SK-N-SH treated with all-trans-retinoic acid at 6 μM for 48 hours (cell line): Measurements from ENCODE around the gene CRKL.

ENCODE experiments used
- ARNTL ChIP-seq: fragments of 450-650 bp; formaldehyde crosslinking; IDR thresholded peaks from 2 replicates; pipeline ENCODE4 v1.5.0; 2020; ENCODE audit warnings: low read depth, mild to moderate bottlenecking, moderate library complexity, borderline replicate concordance
- ISL1 ChIP-seq: fragments of 250-450 bp; sonication (Bioruptor Pico); IDR thresholded peaks from 2 replicates; pipeline ENCODE4 v2.1.2; 2022; ENCODE audit warnings: mild to moderate bottlenecking, moderate library complexity
- PPARA ChIP-seq: fragments of 250-450 bp; sonication (Bioruptor Pico); IDR thresholded peaks from 2 replicates; pipeline ENCODE4 v1.5.0; 2020; ENCODE audit warnings: mild to moderate bottlenecking, borderline replicate concordance
- RARB ChIP-seq: fragments of 250-450 bp; sonication (Bioruptor Pico); IDR thresholded peaks from 2 replicates; pipeline ENCODE4 v1.8.0; 2021; ENCODE audit warnings: mild to moderate bottlenecking, moderate library complexity
- TCF4 ChIP-seq: fragments of 250-450 bp; sonication (Bioruptor Pico); IDR thresholded peaks from 2 replicates; pipeline ENCODE4 v1.8.0; 2021; ENCODE audit warnings: mild to moderate bottlenecking, moderate library complexity, borderline replicate concordance
- TOX ChIP-seq: fragments of 250-450 bp; sonication (Bioruptor Pico); IDR thresholded peaks from 2 replicates; pipeline ENCODE4 v1.8.0; 2021; ENCODE audit warnings: mild to moderate bottlenecking, moderate library complexity, borderline replicate concordance
- ZFP3 ChIP-seq: fragments of 250-450 bp; sonication (Bioruptor Pico); IDR thresholded peaks from 2 replicates; pipeline ENCODE4 v1.5.0; 2020; ENCODE audit warnings: mild to moderate bottlenecking, moderate library complexity
- ZFP30 ChIP-seq: fragments of 450-650 bp; formaldehyde crosslinking; IDR thresholded peaks from 2 replicates; pipeline ENCODE4 v1.5.0; 2022; ENCODE audit warnings: mild to moderate bottlenecking, moderate library complexity
- ZNF8 ChIP-seq: fragments of 450-650 bp; formaldehyde crosslinking; IDR thresholded peaks from 2 replicates; pipeline ENCODE4 v1.5.0; 2020; ENCODE audit warnings: mild to moderate bottlenecking, moderate library complexity
- TF ChIP-seq, protein P1 (sequence below): fragments of 250-450 bp; sonication (Bioruptor Pico); IDR thresholded peaks from 2 replicates; pipeline ENCODE4 v1.8.0; 2020; ENCODE audit warnings: mild to moderate bottlenecking, moderate library complexity, borderline replicate concordance
- TF ChIP-seq, protein P2 (sequence below): fragments of 250-450 bp; sonication (Bioruptor Pico); IDR thresholded peaks from 2 replicates; pipeline ENCODE4 v1.8.0; 2021; ENCODE audit warnings: low read depth, mild to moderate bottlenecking, moderate library complexity, borderline replicate concordance

DNA sequence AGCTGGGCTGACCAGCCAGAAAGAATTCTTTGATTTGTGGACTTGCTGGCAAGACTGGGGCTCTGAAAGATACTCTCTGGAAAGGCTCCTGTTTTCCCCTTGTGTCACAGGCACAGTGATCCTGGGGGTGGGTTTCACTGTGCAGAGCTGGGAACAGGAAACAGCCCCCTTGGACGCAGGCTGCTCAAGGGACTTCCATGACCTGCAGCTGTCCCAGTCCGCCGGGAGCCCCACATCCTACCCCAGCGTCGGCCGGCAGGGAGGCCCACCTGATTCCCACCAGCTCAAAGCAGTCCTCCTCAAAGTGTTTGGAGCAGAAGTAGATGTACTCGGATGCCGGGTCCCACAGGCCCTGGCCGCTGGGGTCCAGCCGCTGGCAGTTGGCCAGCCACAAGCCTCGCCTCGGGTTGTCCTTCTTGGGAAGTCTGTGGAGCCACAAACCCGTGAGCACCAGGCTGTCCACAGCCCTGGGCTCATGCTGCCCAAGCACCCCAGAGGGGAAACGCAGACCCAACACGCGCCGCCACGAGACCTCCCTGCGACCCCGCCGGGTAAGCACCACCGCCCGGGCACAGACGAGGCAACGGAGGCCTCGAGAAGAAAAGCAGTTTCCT lies 83.9 kb downstream of the CRKL start:
- no peak for TF ChIP-seq RARB (CRISPR knock-in tag)
- TF ChIP-seq, protein P1, sequence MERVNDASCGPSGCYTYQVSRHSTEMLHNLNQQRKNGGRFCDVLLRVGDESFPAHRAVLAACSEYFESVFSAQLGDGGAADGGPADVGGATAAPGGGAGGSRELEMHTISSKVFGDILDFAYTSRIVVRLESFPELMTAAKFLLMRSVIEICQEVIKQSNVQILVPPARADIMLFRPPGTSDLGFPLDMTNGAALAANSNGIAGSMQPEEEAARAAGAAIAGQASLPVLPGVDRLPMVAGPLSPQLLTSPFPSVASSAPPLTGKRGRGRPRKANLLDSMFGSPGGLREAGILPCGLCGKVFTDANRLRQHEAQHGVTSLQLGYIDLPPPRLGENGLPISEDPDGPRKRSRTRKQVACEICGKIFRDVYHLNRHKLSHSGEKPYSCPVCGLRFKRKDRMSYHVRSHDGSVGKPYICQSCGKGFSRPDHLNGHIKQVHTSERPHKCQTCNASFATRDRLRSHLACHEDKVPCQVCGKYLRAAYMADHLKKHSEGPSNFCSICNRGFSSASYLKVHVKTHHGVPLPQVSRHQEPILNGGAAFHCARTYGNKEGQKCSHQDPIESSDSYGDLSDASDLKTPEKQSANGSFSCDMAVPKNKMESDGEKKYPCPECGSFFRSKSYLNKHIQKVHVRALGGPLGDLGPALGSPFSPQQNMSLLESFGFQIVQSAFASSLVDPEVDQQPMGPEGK (CRISPR knock-in tag), result no peak
- TF ChIP-seq ARNTL, result no peak
- TF ChIP-seq ISL1 (CRISPR knock-in tag), result no peak
- no peak for TF ChIP-seq PPARA
- TF ChIP-seq, protein P2, sequence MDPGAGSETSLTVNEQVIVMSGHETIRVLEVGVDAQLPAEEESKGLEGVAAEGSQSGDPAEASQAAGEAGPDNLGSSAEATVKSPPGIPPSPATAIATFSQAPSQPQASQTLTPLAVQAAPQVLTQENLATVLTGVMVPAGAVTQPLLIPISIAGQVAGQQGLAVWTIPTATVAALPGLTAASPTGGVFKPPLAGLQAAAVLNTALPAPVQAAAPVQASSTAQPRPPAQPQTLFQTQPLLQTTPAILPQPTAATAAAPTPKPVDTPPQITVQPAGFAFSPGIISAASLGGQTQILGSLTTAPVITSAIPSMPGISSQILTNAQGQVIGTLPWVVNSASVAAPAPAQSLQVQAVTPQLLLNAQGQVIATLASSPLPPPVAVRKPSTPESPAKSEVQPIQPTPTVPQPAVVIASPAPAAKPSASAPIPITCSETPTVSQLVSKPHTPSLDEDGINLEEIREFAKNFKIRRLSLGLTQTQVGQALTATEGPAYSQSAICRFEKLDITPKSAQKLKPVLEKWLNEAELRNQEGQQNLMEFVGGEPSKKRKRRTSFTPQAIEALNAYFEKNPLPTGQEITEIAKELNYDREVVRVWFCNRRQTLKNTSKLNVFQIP (CRISPR knock-in tag), result no peak
- TF ChIP-seq ZFP30, result no peak
- no peak for TF ChIP-seq TCF4 (CRISPR knock-in tag)
- no peak for TF ChIP-seq TOX (CRISPR knock-in tag)
- no peak for TF ChIP-seq ZNF8
- no peak for TF ChIP-seq ZFP3
